ENCODE measurements around the gene PRCC.

Gene PRCC

DNA sequence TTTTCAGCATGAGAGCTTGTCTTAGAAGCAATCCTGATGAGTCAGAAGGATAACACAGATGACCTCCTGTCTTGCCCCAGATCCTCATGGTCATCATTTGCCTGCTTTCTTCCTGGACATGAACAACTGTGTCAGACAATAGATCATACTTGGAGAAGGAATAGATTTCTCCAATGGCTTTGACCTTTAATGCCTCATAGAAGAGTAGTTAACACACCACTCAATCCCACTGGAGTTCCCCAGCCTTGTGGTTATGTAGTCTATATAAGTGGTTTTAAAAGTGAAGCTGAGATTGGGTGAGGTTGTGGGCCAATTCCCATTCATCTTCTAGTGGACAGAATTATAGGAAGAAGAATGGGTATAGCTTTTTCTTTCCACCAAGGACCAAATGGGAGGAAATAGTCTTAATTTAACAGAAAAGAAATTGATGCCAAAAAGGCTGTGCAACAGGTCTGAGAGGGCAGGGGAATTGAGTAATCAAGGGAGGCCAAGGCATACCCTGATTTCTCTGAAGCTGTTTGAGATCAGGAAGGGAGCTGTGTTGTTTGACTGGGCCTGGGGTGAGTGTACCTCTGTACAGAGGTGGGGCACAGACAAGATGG lies 14.4 kb downstream of the PRCC start:
- H3K27ac ChIP-seq (ENCODE audit: low read depth, low read length): no peak overlapping the region
- no peak overlapping the region for H3K4me3 ChIP-seq (ENCODE audit: low read length)

DNA sequence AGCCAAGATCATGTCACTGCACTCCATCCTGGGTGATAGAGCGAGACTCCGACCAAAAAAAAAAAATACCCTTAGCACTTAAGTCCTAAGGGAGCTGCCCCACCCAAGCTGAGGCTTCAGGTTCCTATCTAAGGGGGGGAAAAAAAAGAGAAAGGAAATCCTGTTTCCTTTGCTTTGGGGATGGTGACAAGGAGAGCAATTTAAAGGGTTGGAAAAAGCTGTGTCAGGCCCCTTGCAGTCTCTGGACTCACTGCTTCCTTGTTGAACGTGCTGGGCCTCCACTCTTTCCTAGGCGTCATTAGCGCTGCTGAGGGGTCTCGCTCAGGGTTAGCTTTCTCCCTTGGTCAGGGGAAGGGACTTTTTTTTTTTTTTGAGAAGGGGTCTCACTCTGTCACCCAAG lies 18.1 kb downstream of the PRCC start:
- Histone ChIP-seq H4K5ac (ENCODE audit: low read length) (no peak overlapping the region), H3K4me2 (ENCODE audit: low read length) (no peak overlapping the region), H3K79me1 (ENCODE audit: low read length) (peaks cover 19% of the 10 kb centered on the region), H3K27ac (ENCODE audit: low read depth, low read length) (no peak overlapping the region), H4K8ac (ENCODE audit: low read depth, low read length) (no peak overlapping the region), H2AK5ac (ENCODE audit: low read length) (no peak overlapping the region), H2BK120ac (ENCODE audit: low read depth, low read length) (no peak overlapping the region), H3K9ac (ENCODE audit: low read length) (no peak overlapping the region), H2BK15ac (replicated peaks; ENCODE audit: low read depth) (no peak overlapping the region), H2BK5ac (ENCODE audit: low read length) (no peak overlapping the region), H3K27me3 (ENCODE audit: insufficient read depth, low read length, poor library complexity) (no peaks in the 10 kb centered on the region), H3K23ac (ENCODE audit: low read length) (no peak overlapping the region), H3K4me1 (ENCODE audit: control insufficient read depth, low read depth, low read length) (no peaks in the 10 kb centered on the region), H3K4ac (ENCODE audit: low read depth, low read length) (no peak overlapping the region), H3K18ac (ENCODE audit: low read length) (no peak overlapping the region), H3K56ac (ENCODE audit: low read length) (no peak overlapping the region), H3K36me3 (ENCODE audit: control insufficient read depth, insufficient read depth, low read length) (peaks cover 8% of the 10 kb centered on the region), H3K79me2 (ENCODE audit: control insufficient read depth, insufficient read depth, low read length) (peaks cover 15% of the 10 kb centered on the region), H3K4me3 (ENCODE audit: low read length) (no peak overlapping the region)
- no peak for DNase-seq
- WGBS (ENCODE audit: extremely low coverage, insufficient coverage, low lambda C conversion rate): no CpG with 5 or more reads among the region's 6 CpGs

More for the DNA sequence above, 14.4 kb downstream of the PRCC start:
- H3K4ac ChIP-seq (ENCODE audit: low read depth, low read length): no peak overlapping the region
- peaks cover 18% of the 10 kb centered on the region for H3K79me1 ChIP-seq (ENCODE audit: low read length)
- H2BK15ac ChIP-seq (replicated peaks; ENCODE audit: low read depth): no peak overlapping the region
- H3K36me3 ChIP-seq (ENCODE audit: control insufficient read depth, insufficient read depth, low read length): peaks cover 6% of the 10 kb centered on the region
- peaks cover 34% of the 10 kb centered on the region for H3K79me2 ChIP-seq (ENCODE audit: control insufficient read depth, insufficient read depth, low read length)
- no peak overlapping the region for H4K5ac ChIP-seq (ENCODE audit: low read length)
- H2BK5ac ChIP-seq (ENCODE audit: low read length): no peak overlapping the region
- no peak overlapping the region for H3K4me2 ChIP-seq (ENCODE audit: low read length)
- peaks cover 2% of the 10 kb centered on the region for H3K4me1 ChIP-seq (ENCODE audit: control insufficient read depth, low read depth, low read length)
- no peak overlapping the region for H3K56ac ChIP-seq (ENCODE audit: low read length)
- H3K9ac ChIP-seq (ENCODE audit: low read length): no peak overlapping the region
- no peak overlapping the region for H2BK120ac ChIP-seq (ENCODE audit: low read depth, low read length)
- H3K18ac ChIP-seq (ENCODE audit: low read length): no peak overlapping the region
- no peak overlapping the region for H2AK5ac ChIP-seq (ENCODE audit: low read length)
- H3K23ac ChIP-seq (ENCODE audit: low read length): no peak overlapping the region
- no peaks in the 10 kb centered on the region for H3K27me3 ChIP-seq (ENCODE audit: insufficient read depth, low read length, poor library complexity)
- H4K8ac ChIP-seq (ENCODE audit: low read depth, low read length): no peak overlapping the region
- no peak for DNase-seq

DNA sequence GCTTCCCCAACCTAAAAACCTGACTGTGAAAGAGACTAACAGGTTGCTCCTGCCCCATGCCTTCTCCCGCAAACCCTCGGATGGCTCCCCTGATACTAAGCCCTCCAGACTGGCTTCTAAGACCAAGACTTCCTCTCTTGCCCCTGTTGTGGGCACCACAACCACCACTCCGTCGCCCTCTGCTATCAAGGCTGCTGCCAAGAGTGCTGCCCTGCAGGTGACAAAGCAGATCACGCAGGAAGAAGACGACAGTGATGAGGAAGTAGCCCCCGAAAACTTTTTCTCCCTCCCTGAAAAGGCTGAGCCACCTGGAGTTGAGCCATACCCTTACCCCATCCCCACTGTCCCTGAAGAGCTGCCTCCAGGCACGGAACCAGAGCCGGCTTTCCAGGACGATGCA lies 19.3 kb downstream of the PRCC start:
- H3K27me3 ChIP-seq (ENCODE audit: insufficient read depth, low read length, poor library complexity): no peaks in the 10 kb centered on the region
- no peak overlapping the region for H3K23ac ChIP-seq (ENCODE audit: low read length)
- no peak overlapping the region for H4K5ac ChIP-seq (ENCODE audit: low read length)
- no peak overlapping the region for H2AK5ac ChIP-seq (ENCODE audit: low read length)
- H2BK120ac ChIP-seq (ENCODE audit: low read depth, low read length): no peak overlapping the region
- H2BK5ac ChIP-seq (ENCODE audit: low read length): no peak overlapping the region
- H3K27ac ChIP-seq (ENCODE audit: low read depth, low read length): no peak overlapping the region
- peaks cover 22% of the 10 kb centered on the region for H3K79me1 ChIP-seq (ENCODE audit: low read length)
- peaks cover 7% of the 10 kb centered on the region for H3K79me2 ChIP-seq (ENCODE audit: control insufficient read depth, insufficient read depth, low read length)
- H4K8ac ChIP-seq (ENCODE audit: low read depth, low read length): no peak overlapping the region
- H3K18ac ChIP-seq (ENCODE audit: low read length): no peak overlapping the region
- WGBS (ENCODE audit: extremely low coverage, insufficient coverage, low lambda C conversion rate): no CpG with 5 or more reads among the region's 10 CpGs
- H3K4me3 ChIP-seq (ENCODE audit: low read length): no peak overlapping the region
- DNase-seq: no peak
- no peak overlapping the region for H3K56ac ChIP-seq (ENCODE audit: low read length)
- H3K4ac ChIP-seq (ENCODE audit: low read depth, low read length): no peak overlapping the region
- H2BK15ac ChIP-seq (replicated peaks; ENCODE audit: low read depth): no peak overlapping the region
- no peaks in the 10 kb centered on the region for H3K4me1 ChIP-seq (ENCODE audit: control insufficient read depth, low read depth, low read length)
- H3K4me2 ChIP-seq (ENCODE audit: low read length): no peak overlapping the region
- H3K36me3 ChIP-seq (ENCODE audit: control insufficient read depth, insufficient read depth, low read length): peaks cover 15% of the 10 kb centered on the region
- H3K9ac ChIP-seq (ENCODE audit: low read length): no peak overlapping the region

DNA sequence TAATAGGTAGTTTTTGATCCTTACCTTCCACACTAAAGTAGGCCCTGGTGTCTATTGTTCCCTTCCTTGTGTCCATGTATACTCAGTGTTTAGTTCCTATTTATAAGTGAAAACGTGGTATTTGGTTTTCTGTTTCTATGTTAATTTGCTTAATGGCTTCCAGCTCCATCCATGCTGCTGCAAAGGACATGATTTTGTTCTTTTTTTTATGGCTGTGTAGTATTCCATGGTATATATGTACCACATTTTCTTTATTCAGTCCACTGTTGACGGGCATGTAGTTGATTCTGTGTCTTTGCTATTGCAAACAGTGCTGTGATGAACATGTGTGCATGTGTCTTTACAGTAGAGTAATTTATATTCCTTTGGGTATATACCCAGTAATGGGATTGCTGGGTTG lies 20.8 kb downstream of the PRCC start:
- no peak overlapping the region for H4K8ac ChIP-seq (ENCODE audit: low read depth, low read length)
- peaks cover 19% of the 10 kb centered on the region for H3K36me3 ChIP-seq (ENCODE audit: control insufficient read depth, insufficient read depth, low read length)

DNA sequence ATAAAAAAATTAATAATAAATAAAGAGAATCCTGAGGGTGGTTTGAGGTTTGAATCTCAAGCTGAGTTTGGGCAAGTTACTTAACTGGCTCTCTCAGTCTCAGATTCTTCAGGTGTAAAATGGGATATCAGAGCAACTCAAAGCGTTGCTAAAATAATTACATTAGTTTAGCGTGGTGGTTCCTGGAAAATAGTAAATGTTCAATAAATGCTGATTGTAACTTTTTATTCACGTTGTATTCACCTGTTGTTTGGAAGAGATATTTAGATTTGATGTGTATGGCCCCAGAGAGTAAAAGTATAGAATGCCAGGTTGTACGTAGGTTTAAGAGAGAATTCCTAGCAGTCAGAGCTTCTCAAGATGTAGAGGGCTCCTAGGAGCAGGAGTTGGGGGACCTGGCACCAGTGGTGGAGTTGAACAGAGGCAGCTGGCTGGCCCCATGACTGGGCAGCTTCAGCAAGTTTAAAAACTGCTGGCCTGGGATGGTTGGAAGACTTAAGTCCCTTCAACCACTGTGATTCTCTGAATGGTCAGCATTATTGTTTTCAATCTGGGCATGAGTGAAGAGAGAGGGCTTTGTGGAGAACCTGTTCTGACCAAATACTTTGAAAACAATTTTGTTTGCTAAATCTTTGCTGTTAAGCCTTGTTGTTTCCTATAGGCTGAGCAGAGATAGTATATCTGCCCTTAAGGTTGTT lies 22.4 kb downstream of the PRCC start:
- Histone ChIP-seq H3K18ac (ENCODE audit: low read length) (no peak overlapping the region), H3K56ac (ENCODE audit: low read length) (no peak overlapping the region), H3K36me3 (ENCODE audit: control insufficient read depth, insufficient read depth, low read length) (peaks cover 19% of the 10 kb centered on the region), H4K8ac (ENCODE audit: low read depth, low read length) (no peak overlapping the region), H3K23ac (ENCODE audit: low read length) (no peak overlapping the region), H3K4me3 (ENCODE audit: low read length) (no peak overlapping the region), H3K27ac (ENCODE audit: low read depth, low read length) (no peak overlapping the region), H2BK120ac (ENCODE audit: low read depth, low read length) (no peak overlapping the region), H2AK5ac (ENCODE audit: low read length) (no peak overlapping the region), H4K5ac (ENCODE audit: low read length) (no peak overlapping the region), H3K79me2 (ENCODE audit: control insufficient read depth, insufficient read depth, low read length) (peaks cover 3% of the 10 kb centered on the region), H2BK15ac (replicated peaks; ENCODE audit: low read depth) (no peak overlapping the region), H3K79me1 (ENCODE audit: low read length) (peaks cover 13% of the 10 kb centered on the region), H3K4ac (ENCODE audit: low read depth, low read length) (no peak overlapping the region), H3K4me1 (ENCODE audit: control insufficient read depth, low read depth, low read length) (no peaks in the 10 kb centered on the region), H2BK5ac (ENCODE audit: low read length) (no peak overlapping the region), H3K4me2 (ENCODE audit: low read length) (no peak overlapping the region), H3K9ac (ENCODE audit: low read length) (no peak overlapping the region), H3K27me3 (ENCODE audit: insufficient read depth, low read length, poor library complexity) (no peaks in the 10 kb centered on the region)
- no CpG with 5 or more reads among the region's 4 CpGs for WGBS (ENCODE audit: extremely low coverage, insufficient coverage, low lambda C conversion rate)
- no peak for DNase-seq

More for the DNA sequence above, 20.8 kb downstream of the PRCC start:
- no peak overlapping the region for H3K4me3 ChIP-seq (ENCODE audit: low read length)
- H2AK5ac ChIP-seq (ENCODE audit: low read length): no peak overlapping the region
- H2BK15ac ChIP-seq (replicated peaks; ENCODE audit: low read depth): no peak overlapping the region
- peaks cover 18% of the 10 kb centered on the region for H3K79me1 ChIP-seq (ENCODE audit: low read length)
- no peak overlapping the region for H3K18ac ChIP-seq (ENCODE audit: low read length)
- H4K5ac ChIP-seq (ENCODE audit: low read length): no peak overlapping the region
- no peaks in the 10 kb centered on the region for H3K4me1 ChIP-seq (ENCODE audit: control insufficient read depth, low read depth, low read length)
- no peak overlapping the region for H3K9ac ChIP-seq (ENCODE audit: low read length)
- H2BK5ac ChIP-seq (ENCODE audit: low read length): no peak overlapping the region
- no peak overlapping the region for H3K4ac ChIP-seq (ENCODE audit: low read depth, low read length)
- H3K27me3 ChIP-seq (ENCODE audit: insufficient read depth, low read length, poor library complexity): no peaks in the 10 kb centered on the region
- no peak overlapping the region for H3K4me2 ChIP-seq (ENCODE audit: low read length)
- no CpG with 5 or more reads among the region's 2 CpGs for WGBS (ENCODE audit: extremely low coverage, insufficient coverage, low lambda C conversion rate)
- no peak overlapping the region for H3K23ac ChIP-seq (ENCODE audit: low read length)
- no peak overlapping the region for H3K56ac ChIP-seq (ENCODE audit: low read length)
- no peak overlapping the region for H3K27ac ChIP-seq (ENCODE audit: low read depth, low read length)
- DNase-seq: no peak
- peaks cover 3% of the 10 kb centered on the region for H3K79me2 ChIP-seq (ENCODE audit: control insufficient read depth, insufficient read depth, low read length)
- no peak overlapping the region for H2BK120ac ChIP-seq (ENCODE audit: low read depth, low read length)

All from mesendoderm (in vitro differentiated cells).